ENCODE measurements around the gene EPHA5.

DNA sequence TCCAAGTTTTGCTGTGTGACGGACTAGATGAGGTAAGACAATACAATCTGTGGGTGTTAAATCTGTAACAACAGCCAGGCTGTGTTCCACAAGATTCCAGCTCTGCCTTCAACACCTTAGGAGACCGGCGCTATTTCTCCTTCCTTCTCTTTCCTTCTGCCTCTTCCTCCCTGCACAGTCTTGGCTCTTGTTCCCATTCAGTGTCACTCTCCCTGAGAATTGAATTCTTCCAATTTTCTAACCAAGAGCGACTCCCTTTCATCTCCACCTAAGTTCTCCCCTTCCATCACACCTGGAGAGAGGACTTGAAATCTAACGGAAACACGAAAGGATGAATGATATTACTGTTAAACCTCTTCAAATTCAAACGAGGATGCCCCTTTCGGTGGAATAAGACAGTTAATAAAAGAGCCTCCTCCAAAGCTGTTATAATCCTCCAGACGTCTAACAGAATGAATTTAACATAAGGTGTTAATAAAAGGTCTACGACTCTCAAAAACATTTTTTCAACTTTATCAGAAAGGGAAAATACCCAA lies 2.7 kb downstream of the EPHA5 start:
- TF ChIP-seq POLR2AphosphoS5 (IDR thresholded peaks at IDR 0.05; ENCODE audit: low read depth, low read length) (no peak), POLR2A (IDR thresholded peaks at IDR 0.05; ENCODE audit: low read depth, low read length) (no peak)

Measured in GM12892 (cell line).